Measurements from ENCODE around the gene PRKCE.

- TF ChIP-seq CTCF (IDR thresholded peaks at IDR 0.05 in 2 of 3, conservative IDR thresholded peaks at IDR 0.05 in 1 of 3; ENCODE audit: borderline replicate concordance in 1 of 3, insufficient read depth in 1 of 3, low read depth in 2 of 3, low read length in 2 of 3), result no peak
- TF ChIP-seq JUND (IDR thresholded peaks at IDR 0.05), result no peak
- TF ChIP-seq POLR2AphosphoS5 (IDR thresholded peaks at IDR 0.05; ENCODE audit: low read depth, low read length), result no peak
- TF ChIP-seq EZH2 (IDR thresholded peaks at IDR 0.05), result no peak
- no peak for TF ChIP-seq ZBTB33 (IDR thresholded peaks at IDR 0.05; ENCODE audit: extremely low read depth, insufficient replicate concordance, low read length)
- TF ChIP-seq SP1 (IDR thresholded peaks at IDR 0.05; ENCODE audit: low read depth), result no peak
- no peak for TF ChIP-seq POLR2A (IDR thresholded peaks at IDR 0.05; ENCODE audit: borderline replicate concordance, extremely low read depth, insufficient read depth, insufficient read length)
- TF ChIP-seq CEBPB (IDR thresholded peaks at IDR 0.05; ENCODE audit: low read depth), result no peak
- TF ChIP-seq REST (IDR thresholded peaks at IDR 0.05; ENCODE audit: low read depth), result no peak
- no peak for TF ChIP-seq EZH2phosphoT487 (IDR thresholded peaks at IDR 0.05; ENCODE audit: borderline replicate concordance)
- TF ChIP-seq SIN3A (IDR thresholded peaks at IDR 0.05; ENCODE audit: low read depth), result no peak
Measured at GRCh38 chr2:45834372-45834771, 182.9 kb downstream of the PRKCE start.
